HepG2 (cell line): ENCODE data around the gene SLC38A3. TPM values are rescaled to one million over a fixed set of nuclear protein-coding genes. Genes with fewer than 3 reads are reported as not detected.

Source experiments
- ATAC-seq: fragments of 200-7000 bp; cut with Tn5 transposase; 3 replicates; pipeline ENCODE4 v1.9.1; 2020; ENCODE audit warnings: mild to moderate bottlenecking, moderate library complexity
- BruUV-seq: library from RNA; stranded (reverse); fragments of 400-500 nt; replicated peaks from 2 replicates; lab custom pipeline; 2021; lab: Mats Ljungman, UMichigan
- CTCF ChIA-PET: fragments of 300-600 bp; formaldehyde crosslinking; extraction: SDS; loops from one replicate; lab custom pipeline; 2021; ENCODE audit warnings: low total read pairs, inconsistent platforms, low intra/inter-chr PET ratio; lab: Yijun Ruan, JAX
- POLR2A ChIA-PET: fragments of 350-600 bp; sonication (Branson Sonifier 250); formaldehyde crosslinking; loops from one replicate; lab custom pipeline; 2020; ENCODE audit warnings: antibody characterized with exemption, inconsistent platforms; lab: Yijun Ruan, JAX
- DNase-seq: peaks from one replicate; pipeline ENCODE4 v3.0.0-alpha.2; 2015; ENCODE audit warnings: low spot score
- FAIRE-seq: peaks from 3 replicates; lab custom pipeline; 2011; peaks lifted over from hg19 to GRCh38; lab: Jason Lieb, UNC
- H2AFZ ChIP-seq: one replicate; pipeline ENCODE4 v1.6.1; 2011; ENCODE audit warnings: low read length, inconsistent platforms
- H3K27ac ChIP-seq: fragments of 300-600 bp; 3 replicates; pipeline ENCODE4 v1.8.0; 2011; ENCODE audit warnings: mixed run types, mild to moderate bottlenecking, mixed read lengths, low read length, inconsistent platforms; ENCODE audit not compliant: insufficient read depth; ENCODE audit errors: extremely low read length
- H3K27me3 ChIP-seq, 2 experiments: fragments of 200-600 bp in 1 of 2; 2 replicates in 1 of 2; 3 replicates in 1 of 2; pipeline versions ENCODE4 v1.6.0 to v1.8.0; 2011; ENCODE audit warnings: low read length in 2 of 2, mild to moderate bottlenecking in 2 of 2, moderate library complexity in 2 of 2, inconsistent platforms in 1 of 2; ENCODE audit not compliant: insufficient read depth in 2 of 2, control insufficient read depth in 1 of 2
- H3K36me3 ChIP-seq, 2 experiments: fragments of 200-600 bp in 1 of 2; replicated peaks in 1 of 2; 2 replicates in 1 of 2; 3 replicates in 1 of 2; pipeline versions ENCODE4 v1.5.1 to v1.8.0; 2011; ENCODE audit warnings: low read length in 2 of 2, inconsistent platforms in 1 of 2; ENCODE audit not compliant: insufficient read depth in 2 of 2, control insufficient read depth in 1 of 2
- H3K4me1 ChIP-seq: 2 replicates; pipeline ENCODE4 v1.5.1; 2012; ENCODE audit warnings: low read length, inconsistent platforms; ENCODE audit not compliant: insufficient read depth
- H3K4me2 ChIP-seq: 2 replicates; pipeline ENCODE4 v1.6.0; 2011; ENCODE audit warnings: low read depth, low read length, inconsistent platforms
- H3K4me3 ChIP-seq, 3 experiments: fragments of 200-600 bp in 1 of 3; sonication (generic), shearing (Covaris generic) in 1 of 3; replicated peaks in 1 of 3; 2 replicates each; pipeline ENCODE4 v1.5.1; 2011 to 2016; ENCODE audit warnings: low read length in 3 of 3, inconsistent platforms in 2 of 3, low read depth in 2 of 3, mild to moderate bottlenecking in 2 of 3, control low read depth in 1 of 3, mixed read lengths in 1 of 3; ENCODE audit not compliant: insufficient read depth in 1 of 3
- H3K79me2 ChIP-seq: one replicate; pipeline ENCODE4 v1.6.1; 2011; ENCODE audit warnings: low read length, inconsistent platforms; ENCODE audit not compliant: insufficient read depth
- H3K9ac ChIP-seq: 2 replicates; pipeline ENCODE4 v1.6.0; 2011; ENCODE audit warnings: mild to moderate bottlenecking, low read depth, low read length, inconsistent platforms; ENCODE audit not compliant: insufficient read depth
- H3K9me3 ChIP-seq: 2 replicates; pipeline ENCODE4 v1.5.1; 2012; ENCODE audit warnings: mild to moderate bottlenecking, low read length
- H4K20me1 ChIP-seq: 2 replicates; pipeline ENCODE4 v1.6.0; 2011; ENCODE audit warnings: inconsistent platforms, mild to moderate bottlenecking, low read length, moderate library complexity; ENCODE audit not compliant: insufficient read depth
- AGO2 ChIP-seq: fragments of 200-400 bp; formaldehyde crosslinking; optimal IDR thresholded peaks from 2 replicates; pipeline ENCODE3; 2017; ENCODE audit warnings: mild to moderate bottlenecking, low read depth, low read length, moderate library complexity
- ETV5 ChIP-seq: IDR thresholded peaks from 2 replicates; pipeline ENCODE4 v1.6.1; 2018; ENCODE audit warnings: missing biosample characterization, missing genetic modification reagents, inconsistent platforms, borderline replicate concordance
- PLRG1 ChIP-seq: fragments of 450-650 bp; conservative IDR thresholded peaks from 2 replicates; pipeline ENCODE4 v1.6.1; 2016
- SRSF1 ChIP-seq: fragments of 200-400 bp; formaldehyde crosslinking; optimal IDR thresholded peaks from 2 replicates; pipeline ENCODE3; 2017; ENCODE audit warnings: mild to moderate bottlenecking, low read depth, low read length, moderate library complexity
- TAF15 ChIP-seq: fragments of 200-400 bp; formaldehyde crosslinking; IDR thresholded peaks from one replicate; pipeline ENCODE4 v1.6.1; 2018; ENCODE audit warnings: mild to moderate bottlenecking, low read depth, low read length; ENCODE audit not compliant: poor library complexity, severe bottlenecking
- ZBTB33 ChIP-seq: sonication (generic); formaldehyde crosslinking; IDR thresholded peaks from 2 replicates; pipeline ENCODE4 v1.4.0; 2020; ENCODE audit warnings: missing genetic modification reagents
- ZBTB37 ChIP-seq: sonication (generic); formaldehyde crosslinking; IDR thresholded peaks from 2 replicates; pipeline ENCODE4 v1.4.0; 2020; ENCODE audit warnings: mild to moderate bottlenecking, missing genetic modification reagents
- ZBTB4 ChIP-seq: sonication (generic); formaldehyde crosslinking; IDR thresholded peaks from 2 replicates; pipeline ENCODE4 v1.4.0; 2020; ENCODE audit warnings: missing genetic modification reagents, mild to moderate bottlenecking, borderline replicate concordance
- ZNF138 ChIP-seq: sonication (generic); formaldehyde crosslinking; IDR thresholded peaks from 2 replicates; pipeline ENCODE4 v1.5.0; 2020; ENCODE audit warnings: mild to moderate bottlenecking, low read depth, missing genetic modification reagents
- ZNF180 ChIP-seq: sonication (generic); formaldehyde crosslinking; IDR thresholded peaks from 2 replicates; pipeline ENCODE4 v1.4.0; 2020; ENCODE audit warnings: low read depth, missing genetic modification reagents, borderline replicate concordance
- ZNF776 ChIP-seq: sonication (generic); formaldehyde crosslinking; IDR thresholded peaks from 2 replicates; pipeline ENCODE4 v1.4.0; 2020; ENCODE audit warnings: mild to moderate bottlenecking, missing genetic modification reagents
- WGBS: methylation state at CpG from one replicate; pipeline ENCODE4 v1.1.6; 2017; ENCODE audit warnings: low lambda C conversion rate; 5-methylcytosine and 5-hydroxymethylcytosine counted together
- in situ Hi-C: cut with HindIII; loops from 2 replicates; pipeline ENCODE4 v1.10.0; 2017; ENCODE audit warnings: low pct_unique_long_range_greater_than_20kb; ENCODE audit not compliant: extremely low pct_ligation_motif_present
- intact Hi-C: fragments of 100-400 bp; cut with micrococcal nuclease; formaldehyde crosslinking; loops from one replicate; pipeline ENCODE4 v1.10.0; 2022; ENCODE audit not compliant: unreplicated experiment
- polyA plus RNA-seq, 8 experiments: library from polyadenylated mRNA; depleted of rRNA in 3 of 8; stranded (reverse) in 7 of 8; unstranded in 1 of 8; fragments of >200 nt; fragmentation: Illumina TruSeq in 4 of 8; extraction: Trizol in 4 of 8; gene quantifications; 2 replicates each; pipeline versions ENCODE4 v1.2.1 to v1.2.3, GENCODE V29; 2011 to 2016; ENCODE audit warnings: low read depth in 4 of 8, missing spikeins in 1 of 8, mixed read lengths in 1 of 8; ENCODE audit not compliant: insufficient read depth in 1 of 8
- total RNA-seq, 5 experiments: library from RNA; depleted of rRNA; stranded (reverse); fragments of >200 nt; fragmentation: Illumina TruSeq; extraction: Trizol; gene quantifications; 2 replicates each; pipeline ENCODE4 v1.2.3, GENCODE V29; 2016; ENCODE audit warnings: low read depth in 1 of 5
- TF ChIP-seq, protein P1 (sequence below): sonication (generic); formaldehyde crosslinking; IDR thresholded peaks from 2 replicates; pipeline ENCODE4 v1.4.0; 2020; ENCODE audit warnings: missing genetic modification reagents

The SLC38A3 gene
- total and polyA plus RNA-seq, 2 of the 13 experiments (the other 11 are each of a cell fraction or from before 2014, with no cell fraction given) = 29.8 to 164 TPM

GRCh38 chr3:50258979-50259378 lies 53.9 kb downstream of the SLC38A3 start:
- no peak overlapping the region for H3K4me3 ChIP-seq
- peaks cover 48% of the 10 kb centered on the region for H3K4me1 ChIP-seq
- ChIA-PET CTCF (interaction anchor here (3.0 to 3.1 kb wide), 2 partner anchors 14 to 32 kb away, joined by 26 to 81 read pairs; no protein-coding TSS in a partner anchor), POLR2A (interaction anchor here (0.6 to 8.0 kb wide), 5 partner anchors 12 to 78 kb away, joined by 3 to 155 read pairs (median 8); partner anchors contain the start of genes GNAI2 and SEMA3B)
- peaks cover 16 to 28% of the 10 kb centered on the region in 2 experiments for H3K36me3 ChIP-seq
- BruUV-seq = no TSS peak
- DNase-seq (no peak), ATAC-seq (no peak), FAIRE-seq (no peak)
- no peaks in the 10 kb centered on the region for H4K20me1 ChIP-seq
- no peak overlapping the region for H2AFZ ChIP-seq
- peaks cover 12% of the 10 kb centered on the region for H3K79me2 ChIP-seq
- H3K27me3 ChIP-seq = no peaks in the 10 kb centered on the region
- no peaks in the 10 kb centered on the region for H3K9me3 ChIP-seq
- intact Hi-C loops (no loop called here), in situ Hi-C loops (no loop called here)
- 88% methylated on average over 15 of the region's 16 CpGs for WGBS
- H3K9ac ChIP-seq = no peak overlapping the region
- TF ChIP-seq SRSF1 (peak; percentile 24), ZBTB4 (0 out of 2 replicates have a peak, but pooled peaks have one; percentile 3), PLRG1 (no peak), TAF15 (no peak), ZNF138 (CRISPR knock-in tag) (no peak), ZBTB37 (CRISPR knock-in tag) (no peak), ZNF776 (CRISPR knock-in tag) (no peak), AGO2 (peak; percentile 33), ZBTB33 (CRISPR knock-in tag) (peak; percentile 84), ETV5 (CRISPR knock-in tag) (no peak), ZNF180 (CRISPR knock-in tag) (no peak)
- TF ChIP-seq, protein P1, sequence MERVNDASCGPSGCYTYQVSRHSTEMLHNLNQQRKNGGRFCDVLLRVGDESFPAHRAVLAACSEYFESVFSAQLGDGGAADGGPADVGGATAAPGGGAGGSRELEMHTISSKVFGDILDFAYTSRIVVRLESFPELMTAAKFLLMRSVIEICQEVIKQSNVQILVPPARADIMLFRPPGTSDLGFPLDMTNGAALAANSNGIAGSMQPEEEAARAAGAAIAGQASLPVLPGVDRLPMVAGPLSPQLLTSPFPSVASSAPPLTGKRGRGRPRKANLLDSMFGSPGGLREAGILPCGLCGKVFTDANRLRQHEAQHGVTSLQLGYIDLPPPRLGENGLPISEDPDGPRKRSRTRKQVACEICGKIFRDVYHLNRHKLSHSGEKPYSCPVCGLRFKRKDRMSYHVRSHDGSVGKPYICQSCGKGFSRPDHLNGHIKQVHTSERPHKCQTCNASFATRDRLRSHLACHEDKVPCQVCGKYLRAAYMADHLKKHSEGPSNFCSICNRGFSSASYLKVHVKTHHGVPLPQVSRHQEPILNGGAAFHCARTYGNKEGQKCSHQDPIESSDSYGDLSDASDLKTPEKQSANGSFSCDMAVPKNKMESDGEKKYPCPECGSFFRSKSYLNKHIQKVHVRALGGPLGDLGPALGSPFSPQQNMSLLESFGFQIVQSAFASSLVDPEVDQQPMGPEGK (CRISPR knock-in tag) = peak; percentile 14; the same call in 1 of the 2 replicates
- no peak overlapping the region for H3K27ac ChIP-seq
- no peak overlapping the region for H3K4me2 ChIP-seq
